ENCODE results near the gene DBT. TPM values are rescaled to one million over a fixed set of nuclear protein-coding genes. Genes with fewer than 3 reads are reported as not detected.

Gene DBT
- total RNA-seq, 1 experiment from 2014 or later, result 14.0 TPM

DNA sequence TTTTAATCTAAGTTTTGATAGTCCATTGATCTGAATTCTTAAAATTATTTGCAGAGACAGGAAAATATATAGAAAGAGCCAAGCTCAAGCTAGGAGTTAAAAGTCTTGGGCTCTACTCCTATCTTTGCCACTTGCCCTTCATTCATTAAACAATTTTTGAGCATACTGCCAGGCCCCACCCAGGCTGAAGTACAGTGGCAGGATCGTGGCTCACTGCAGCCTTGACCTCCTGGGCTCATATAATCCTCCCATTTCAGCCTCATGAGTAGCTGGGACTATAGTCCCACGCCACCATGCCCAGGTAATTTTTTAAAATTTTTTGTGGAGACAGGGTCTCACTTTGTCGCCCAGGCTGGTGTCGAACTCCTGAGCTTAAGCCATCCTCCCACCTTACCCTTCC lies 108.4 kb downstream of the DBT start:
- POLR2A ChIA-PET, result no interaction called here

DNA sequence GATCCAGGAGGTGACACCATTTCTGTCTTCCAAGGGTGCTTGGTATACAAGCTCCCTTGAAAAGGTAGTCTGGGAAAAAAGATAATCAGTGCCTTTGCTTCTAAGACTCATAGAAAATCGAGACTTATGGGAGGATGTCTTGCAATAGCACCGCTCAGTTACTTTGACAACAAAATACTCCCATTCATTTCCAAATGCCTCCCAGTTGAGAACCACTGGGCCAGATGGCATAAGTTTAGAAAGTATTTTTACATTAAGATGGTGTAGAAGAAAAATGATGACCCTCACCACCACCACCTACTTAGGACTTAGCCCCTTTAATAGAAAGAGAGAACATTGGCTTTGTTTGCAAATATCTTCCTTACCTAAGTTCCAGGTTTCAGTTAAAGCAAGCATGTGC lies 112.0 kb downstream of the DBT start:
- H3K27me3 ChIP-seq (ENCODE audit: insufficient read depth, low read length), result no peaks in the 10 kb centered on the region
- H3K4me3 ChIP-seq (replicated peaks in 1 of 2; ENCODE audit: low read depth in 1 of 2, low read length in 2 of 2), result no peak overlapping the region
- H3K9me2 ChIP-seq (ENCODE audit: insufficient read depth), result no peaks in the 10 kb centered on the region
- ChIA-PET POLR2A (no interaction called here), RAD21 (ENCODE audit: low non-redundant PET in 1 of 2, low total read pairs in 2 of 2, uncharacterized antibody in 2 of 2, unreplicated experiment in 2 of 2) (no interaction called here), CTCF (no interaction called here)
- H3K79me2 ChIP-seq (ENCODE audit: insufficient read depth, low read length), result peaks cover 31% of the 10 kb centered on the region
- H3K36me3 ChIP-seq (ENCODE audit: control insufficient read depth in 1 of 2, insufficient read depth in 2 of 2, low read length in 2 of 2), result peaks cover 20 to 32% of the 10 kb centered on the region in 2 experiments
- no peaks in the 10 kb centered on the region for H4K20me1 ChIP-seq (ENCODE audit: insufficient read depth)
- no peak for ATAC-seq
- no peak overlapping the region for H2AFZ ChIP-seq (ENCODE audit: low read depth, low read length, poor library complexity, severe bottlenecking)
- H3K9me3 ChIP-seq (ENCODE audit: control insufficient read depth in 1 of 2, insufficient read depth in 1 of 2, low read depth in 1 of 2, low read length in 2 of 2), result no peaks in the 10 kb centered on the region
- H3K4me1 ChIP-seq (ENCODE audit: control insufficient read depth in 1 of 2, insufficient read depth in 2 of 2, low read length in 2 of 2), result peaks cover 4% of the 10 kb centered on the region in 2 experiments; a peak in 3 of 4 replicates
- DNase-seq (ENCODE audit: low read depth, low spot score), result no peak
- H3K27ac ChIP-seq (ENCODE audit: low read depth, low read length), result no peak overlapping the region
- H3K4me2 ChIP-seq (ENCODE audit: low read length), result no peak overlapping the region
- intact Hi-C loops (cut with micrococcal nuclease), result no loop called here
- no TSS peak for BruUV-seq (replicated peaks)
- H3K9ac ChIP-seq (ENCODE audit: low read length), result no peak overlapping the region
- TF ChIP-seq TCF7L2 (IDR thresholded peaks at IDR 0.05; ENCODE audit: borderline replicate concordance, extremely low read depth, insufficient read depth, insufficient read length) (no peak), SP1 (IDR thresholded peaks at IDR 0.05; ENCODE audit: low read depth) (no peak), JUND (IDR thresholded peaks at IDR 0.05) (no peak), ZFX (IDR thresholded peaks at IDR 0.05) (no peak), RAD21 (IDR thresholded peaks at IDR 0.05; ENCODE audit: low read depth) (no peak), POLR2AphosphoS5 (IDR thresholded peaks at IDR 0.05; ENCODE audit: low read depth, low read length) (no peak), EGR1 (IDR thresholded peaks at IDR 0.05; ENCODE audit: low read depth) (no peak), SRF (IDR thresholded peaks at IDR 0.05; ENCODE audit: low read depth) (no peak), YY1 (IDR thresholded peaks at IDR 0.05; ENCODE audit: extremely low read depth, insufficient replicate concordance, low read depth, low read length) (no peak), EZH2phosphoT487 (IDR thresholded peaks at IDR 0.05; ENCODE audit: borderline replicate concordance) (no peak), CBX3 (IDR thresholded peaks at IDR 0.05; ENCODE audit: low read depth) (no peak), CEBPB (IDR thresholded peaks at IDR 0.05; ENCODE audit: low read depth) (no peak)
- TF ChIP-seq, protein P1, sequence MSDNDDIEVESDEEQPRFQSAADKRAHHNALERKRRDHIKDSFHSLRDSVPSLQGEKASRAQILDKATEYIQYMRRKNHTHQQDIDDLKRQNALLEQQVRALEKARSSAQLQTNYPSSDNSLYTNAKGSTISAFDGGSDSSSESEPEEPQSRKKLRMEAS (IDR thresholded peaks at IDR 0.05), result no peak
- TF ChIP-seq, protein P2, sequence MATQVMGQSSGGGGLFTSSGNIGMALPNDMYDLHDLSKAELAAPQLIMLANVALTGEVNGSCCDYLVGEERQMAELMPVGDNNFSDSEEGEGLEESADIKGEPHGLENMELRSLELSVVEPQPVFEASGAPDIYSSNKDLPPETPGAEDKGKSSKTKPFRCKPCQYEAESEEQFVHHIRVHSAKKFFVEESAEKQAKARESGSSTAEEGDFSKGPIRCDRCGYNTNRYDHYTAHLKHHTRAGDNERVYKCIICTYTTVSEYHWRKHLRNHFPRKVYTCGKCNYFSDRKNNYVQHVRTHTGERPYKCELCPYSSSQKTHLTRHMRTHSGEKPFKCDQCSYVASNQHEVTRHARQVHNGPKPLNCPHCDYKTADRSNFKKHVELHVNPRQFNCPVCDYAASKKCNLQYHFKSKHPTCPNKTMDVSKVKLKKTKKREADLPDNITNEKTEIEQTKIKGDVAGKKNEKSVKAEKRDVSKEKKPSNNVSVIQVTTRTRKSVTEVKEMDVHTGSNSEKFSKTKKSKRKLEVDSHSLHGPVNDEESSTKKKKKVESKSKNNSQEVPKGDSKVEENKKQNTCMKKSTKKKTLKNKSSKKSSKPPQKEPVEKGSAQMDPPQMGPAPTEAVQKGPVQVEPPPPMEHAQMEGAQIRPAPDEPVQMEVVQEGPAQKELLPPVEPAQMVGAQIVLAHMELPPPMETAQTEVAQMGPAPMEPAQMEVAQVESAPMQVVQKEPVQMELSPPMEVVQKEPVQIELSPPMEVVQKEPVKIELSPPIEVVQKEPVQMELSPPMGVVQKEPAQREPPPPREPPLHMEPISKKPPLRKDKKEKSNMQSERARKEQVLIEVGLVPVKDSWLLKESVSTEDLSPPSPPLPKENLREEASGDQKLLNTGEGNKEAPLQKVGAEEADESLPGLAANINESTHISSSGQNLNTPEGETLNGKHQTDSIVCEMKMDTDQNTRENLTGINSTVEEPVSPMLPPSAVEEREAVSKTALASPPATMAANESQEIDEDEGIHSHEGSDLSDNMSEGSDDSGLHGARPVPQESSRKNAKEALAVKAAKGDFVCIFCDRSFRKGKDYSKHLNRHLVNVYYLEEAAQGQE (IDR thresholded peaks at IDR 0.05; ENCODE audit: low read depth), result no peak
- TF ChIP-seq, protein P3, sequence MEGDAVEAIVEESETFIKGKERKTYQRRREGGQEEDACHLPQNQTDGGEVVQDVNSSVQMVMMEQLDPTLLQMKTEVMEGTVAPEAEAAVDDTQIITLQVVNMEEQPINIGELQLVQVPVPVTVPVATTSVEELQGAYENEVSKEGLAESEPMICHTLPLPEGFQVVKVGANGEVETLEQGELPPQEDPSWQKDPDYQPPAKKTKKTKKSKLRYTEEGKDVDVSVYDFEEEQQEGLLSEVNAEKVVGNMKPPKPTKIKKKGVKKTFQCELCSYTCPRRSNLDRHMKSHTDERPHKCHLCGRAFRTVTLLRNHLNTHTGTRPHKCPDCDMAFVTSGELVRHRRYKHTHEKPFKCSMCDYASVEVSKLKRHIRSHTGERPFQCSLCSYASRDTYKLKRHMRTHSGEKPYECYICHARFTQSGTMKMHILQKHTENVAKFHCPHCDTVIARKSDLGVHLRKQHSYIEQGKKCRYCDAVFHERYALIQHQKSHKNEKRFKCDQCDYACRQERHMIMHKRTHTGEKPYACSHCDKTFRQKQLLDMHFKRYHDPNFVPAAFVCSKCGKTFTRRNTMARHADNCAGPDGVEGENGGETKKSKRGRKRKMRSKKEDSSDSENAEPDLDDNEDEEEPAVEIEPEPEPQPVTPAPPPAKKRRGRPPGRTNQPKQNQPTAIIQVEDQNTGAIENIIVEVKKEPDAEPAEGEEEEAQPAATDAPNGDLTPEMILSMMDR (IDR thresholded peaks at IDR 0.05 in 2 of 3, conservative IDR thresholded peaks at IDR 0.05 in 1 of 3; ENCODE audit: borderline replicate concordance in 1 of 3, insufficient read depth in 1 of 3, low read depth in 2 of 3, low read length in 2 of 3), result no peak

More for the DNA sequence above, 108.4 kb downstream of the DBT start:
- Histone ChIP-seq H3K9me3 (ENCODE audit: control insufficient read depth in 1 of 2, insufficient read depth in 1 of 2, low read depth in 1 of 2, low read length in 2 of 2) (no peaks in the 10 kb centered on the region), H3K9ac (ENCODE audit: low read length) (no peak overlapping the region), H3K9me2 (ENCODE audit: insufficient read depth) (no peaks in the 10 kb centered on the region), H4K20me1 (ENCODE audit: insufficient read depth) (no peaks in the 10 kb centered on the region), H3K4me1 (ENCODE audit: control insufficient read depth in 1 of 2, insufficient read depth in 2 of 2, low read length in 2 of 2) (no peaks in the 10 kb centered on the region), H3K27me3 (ENCODE audit: insufficient read depth, low read length) (no peaks in the 10 kb centered on the region), H3K79me2 (ENCODE audit: insufficient read depth, low read length) (no peaks in the 10 kb centered on the region), H3K4me3 (replicated peaks in 1 of 2; ENCODE audit: low read depth in 1 of 2, low read length in 2 of 2) (no peak overlapping the region), H2AFZ (ENCODE audit: low read depth, low read length, poor library complexity, severe bottlenecking) (no peak overlapping the region), H3K36me3 (ENCODE audit: control insufficient read depth in 1 of 2, insufficient read depth in 2 of 2, low read length in 2 of 2) (peaks cover 34 to 57% of the 10 kb centered on the region in 2 experiments), H3K4me2 (ENCODE audit: low read length) (no peak overlapping the region), H3K27ac (ENCODE audit: low read depth, low read length) (no peak overlapping the region)
- ChIA-PET CTCF (no interaction called here), RAD21 (ENCODE audit: low non-redundant PET in 1 of 2, low total read pairs in 2 of 2, uncharacterized antibody in 2 of 2, unreplicated experiment in 2 of 2) (no interaction called here)
- BruUV-seq (replicated peaks), result no TSS peak
- intact Hi-C loops (cut with micrococcal nuclease), result no loop called here
- ATAC-seq (no peak), DNase-seq (ENCODE audit: low read depth, low spot score) (no peak)
- TF ChIP-seq ZFX (IDR thresholded peaks at IDR 0.05) (no peak), CEBPB (IDR thresholded peaks at IDR 0.05; ENCODE audit: low read depth) (no peak), YY1 (IDR thresholded peaks at IDR 0.05; ENCODE audit: extremely low read depth, insufficient replicate concordance, low read depth, low read length) (no peak), ZNF274 (IDR thresholded peaks at IDR 0.05; ENCODE audit: low read depth, low read length) (no peak), JUND (IDR thresholded peaks at IDR 0.05) (no peak), TCF7L2 (IDR thresholded peaks at IDR 0.05; ENCODE audit: borderline replicate concordance, extremely low read depth, insufficient read depth, insufficient read length) (no peak), SIN3A (IDR thresholded peaks at IDR 0.05; ENCODE audit: low read depth) (no peak)

All from HCT116 (cell line).